Measurements from ENCODE around the gene NCS1.

GRCh38 chr9:130239741-130240241, 67.6 kb downstream of the NCS1 start:
- TF ChIP-seq EZH2phosphoT487 (IDR thresholded peaks at IDR 0.05; ENCODE audit: borderline replicate concordance) (no peak), CTCF (conservative IDR thresholded peaks at IDR 0.05; ENCODE audit: low read length) (no peak)

All from Loucy (cell line).